OCI-M2 (cell line): Measurements from ENCODE around the gene C7.

Source experiments
- DNase-seq: peaks from one replicate; lab custom pipeline; 2025; ENCODE audit not compliant: unreplicated experiment; lab: John Stamatoyannopoulos, UW

Gene C7

DNA sequence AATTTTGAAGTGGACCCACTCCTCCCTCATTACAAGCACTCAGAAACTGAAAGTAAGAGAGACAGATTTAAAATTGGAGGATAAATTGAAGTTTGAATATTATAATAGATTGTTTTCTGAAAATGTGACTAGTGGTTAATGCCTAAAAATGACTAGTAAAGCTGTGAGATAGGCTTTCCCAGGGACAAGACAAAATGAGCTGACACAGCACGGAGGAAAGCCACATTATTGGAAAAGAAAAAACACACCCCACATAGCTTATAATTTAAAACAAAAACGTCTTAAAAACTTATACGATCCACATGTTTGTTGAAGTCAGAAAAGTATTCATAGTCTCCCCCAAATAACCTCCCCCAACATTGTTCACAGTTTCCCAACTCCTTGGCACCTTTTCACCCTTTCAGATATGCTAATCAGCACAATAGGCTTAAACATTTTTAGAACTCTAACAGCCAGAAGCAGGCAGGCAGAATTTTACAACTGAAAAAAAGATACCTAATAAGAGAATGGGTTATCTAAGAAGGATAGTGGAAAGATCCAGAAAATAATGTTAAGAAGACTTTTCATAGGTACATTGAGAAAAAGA lies 6.1 kb downstream of the C7 start:
- DNase-seq: no peak

DNA sequence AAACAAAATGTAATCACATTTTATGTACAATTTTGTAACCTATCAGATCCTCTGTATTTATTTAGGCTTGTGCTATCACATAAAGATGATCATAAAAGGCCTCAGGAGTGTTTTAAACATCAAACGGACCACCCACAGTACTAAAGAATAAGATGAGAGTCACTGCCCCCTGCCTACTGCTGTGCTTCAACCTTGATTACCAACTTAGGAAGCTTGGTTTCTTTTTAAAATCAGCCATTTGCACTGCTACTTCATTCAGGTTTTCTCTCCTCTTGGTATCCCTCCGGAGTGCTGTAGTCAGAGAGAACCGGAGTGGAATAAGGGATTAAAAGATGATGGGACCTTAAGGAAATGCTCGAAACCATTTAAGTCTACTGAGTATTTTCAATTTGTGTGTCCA lies 6.9 kb downstream of the C7 start:
- no peak for DNase-seq

DNA sequence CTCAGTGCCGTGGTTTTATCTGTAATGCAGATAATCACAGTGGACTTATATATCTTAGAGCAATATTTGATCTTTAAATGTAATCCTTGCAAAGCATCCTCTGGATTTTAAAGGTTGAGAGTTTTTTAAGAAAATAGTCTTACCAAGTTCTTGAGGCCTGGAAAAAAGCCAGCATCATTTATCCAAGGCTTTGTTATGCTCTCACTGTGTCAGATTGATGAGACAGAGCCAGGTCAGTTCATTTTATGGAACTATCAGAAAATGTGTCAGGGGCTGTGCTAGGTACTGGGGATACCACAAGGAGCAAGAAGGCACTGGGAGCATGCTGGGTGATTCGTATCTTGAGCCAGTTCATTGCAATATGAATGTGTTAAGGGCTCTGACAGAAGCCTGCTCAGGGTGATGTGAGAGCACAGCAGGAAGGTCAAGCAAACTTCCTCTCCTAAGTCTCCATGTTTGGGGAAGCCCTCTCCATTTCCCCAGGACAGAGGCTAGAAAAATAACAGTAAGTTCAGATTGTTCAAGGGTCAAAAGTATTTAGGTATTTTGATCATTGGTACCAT lies 19.7 kb downstream of the C7 start:
- no peak for DNase-seq

DNA sequence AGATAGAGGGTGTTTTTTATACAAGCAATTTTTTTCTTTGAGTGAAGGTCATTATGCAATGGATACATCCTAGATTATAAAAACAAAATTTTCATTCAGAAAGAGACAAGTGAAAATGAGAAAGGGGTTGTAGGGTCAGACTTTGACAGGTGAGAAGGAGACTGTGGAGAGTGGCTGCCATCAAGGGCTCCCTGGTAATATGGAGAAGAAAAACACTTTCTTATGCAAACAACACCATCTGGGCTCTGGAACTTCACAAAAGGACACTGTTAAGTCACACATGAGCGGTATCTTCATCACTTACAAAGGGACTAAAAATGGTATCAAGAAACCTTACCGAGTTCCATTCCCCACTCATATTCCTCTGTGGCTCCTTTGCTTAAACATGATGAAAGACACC lies 23.5 kb downstream of the C7 start:
- no peak for DNase-seq

DNA sequence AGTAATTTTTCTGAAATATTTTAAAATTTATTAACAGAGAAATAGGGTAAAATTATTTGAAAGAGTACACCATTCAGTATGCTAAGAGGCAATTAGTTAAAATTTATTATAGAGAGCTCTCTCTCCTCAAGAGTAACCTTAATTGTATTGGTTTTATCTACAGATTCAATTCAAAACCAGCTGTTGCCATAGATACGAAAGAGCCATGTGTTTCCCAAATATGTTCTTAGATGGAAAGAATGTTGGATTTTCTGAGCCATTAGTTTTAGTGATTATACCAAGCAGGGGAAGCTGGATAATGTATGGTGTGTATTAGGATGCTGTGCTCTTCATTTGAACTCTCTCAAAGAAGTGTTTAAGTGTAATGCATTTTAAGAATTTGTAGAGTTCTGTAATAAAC lies 27.8 kb downstream of the C7 start:
- DNase-seq: no peak

DNA sequence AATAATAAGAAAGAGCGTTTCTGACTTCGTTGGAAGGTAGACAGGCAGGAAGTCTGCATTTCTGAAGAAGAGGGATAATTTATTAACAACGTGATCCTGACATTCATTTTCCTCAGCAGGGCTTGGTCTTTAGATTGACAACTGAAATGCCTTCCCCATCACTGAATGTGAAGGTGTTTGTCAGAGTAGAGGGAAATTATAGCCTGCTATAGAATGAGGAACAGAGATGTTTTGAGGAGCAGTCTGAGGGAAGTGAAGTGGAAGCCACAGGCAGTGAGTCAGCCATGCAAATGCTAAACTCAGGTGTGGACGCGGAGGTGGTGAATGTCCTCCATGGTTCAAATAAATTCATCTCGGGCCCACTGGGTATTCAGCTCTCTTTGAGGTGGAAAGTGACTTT lies 30.5 kb downstream of the C7 start:
- no peak for DNase-seq

DNA sequence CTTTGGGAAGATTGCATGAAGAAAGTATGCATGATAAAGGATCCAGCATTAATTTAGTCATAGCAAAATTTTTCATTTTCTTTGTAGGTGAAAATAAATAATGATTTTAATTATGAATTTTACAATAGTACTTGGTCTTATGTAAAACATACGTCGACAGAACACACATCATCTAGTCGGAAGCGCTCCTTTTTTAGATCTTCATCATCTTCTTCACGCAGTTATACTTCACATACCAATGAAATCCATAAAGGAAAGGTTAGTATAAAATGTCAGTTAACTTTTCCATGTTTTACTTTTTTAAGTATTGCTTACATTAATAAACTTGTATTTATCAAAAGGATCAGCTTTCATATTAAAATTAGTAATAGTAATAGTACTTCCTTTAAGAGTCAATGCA lies 35.8 kb downstream of the C7 start:
- no peak for DNase-seq

DNA sequence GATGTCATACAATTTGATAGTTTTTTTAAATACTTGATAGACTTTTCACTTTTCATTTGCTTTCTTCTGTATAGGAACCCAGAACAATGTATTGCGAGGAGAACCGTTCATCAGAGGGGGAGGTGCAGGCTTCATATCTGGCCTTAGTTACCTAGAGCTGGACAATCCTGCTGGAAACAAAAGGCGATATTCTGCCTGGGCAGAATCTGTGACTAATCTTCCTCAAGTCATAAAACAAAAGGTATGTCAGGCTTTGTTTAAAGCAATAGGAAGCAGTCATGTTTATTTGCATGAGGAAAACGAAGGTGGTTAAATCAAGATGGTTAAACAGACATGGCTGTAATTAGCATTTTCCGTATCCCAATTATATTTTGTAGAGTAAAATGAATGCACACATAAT lies 46.0 kb downstream of the C7 start:
- no peak for DNase-seq

DNA sequence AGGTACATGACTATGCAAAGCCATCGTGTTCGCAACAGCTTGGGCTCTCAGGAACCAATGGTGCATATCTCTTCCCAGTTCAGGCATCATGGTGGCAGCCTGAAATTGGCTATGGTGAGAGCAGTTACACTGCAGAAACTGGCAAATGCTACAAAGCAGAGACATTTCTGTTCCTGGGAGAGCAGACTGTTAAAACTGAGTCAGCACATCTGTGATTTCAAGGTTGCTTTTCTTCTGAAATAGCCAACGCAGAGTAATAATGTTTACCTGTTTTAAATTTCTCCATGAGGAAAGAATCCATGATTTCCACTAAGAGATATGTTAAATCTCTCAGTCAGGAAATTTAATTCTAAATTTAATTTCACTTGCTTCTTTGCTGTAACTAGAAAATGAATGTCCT lies 47.8 kb downstream of the C7 start:
- no peak for DNase-seq

DNA sequence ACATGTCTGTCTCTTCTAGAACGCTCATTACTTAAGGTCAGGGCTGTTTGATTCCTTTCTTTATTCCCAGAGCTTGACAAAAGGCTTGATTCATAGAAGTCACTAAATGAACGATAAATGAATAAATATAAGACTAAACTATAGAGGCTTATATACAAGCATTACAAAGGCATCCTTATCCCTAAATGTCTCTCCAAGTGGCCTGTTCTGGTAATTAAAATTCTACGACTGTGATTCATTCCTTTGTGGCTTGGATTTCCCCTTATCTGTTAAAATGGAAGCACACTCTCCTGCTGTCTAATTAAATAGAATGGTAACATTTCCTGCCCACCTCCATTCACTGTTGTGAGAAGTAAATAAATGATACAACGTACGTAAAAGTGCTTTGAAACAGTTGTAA lies 49.5 kb downstream of the C7 start:
- no peak for DNase-seq

DNA sequence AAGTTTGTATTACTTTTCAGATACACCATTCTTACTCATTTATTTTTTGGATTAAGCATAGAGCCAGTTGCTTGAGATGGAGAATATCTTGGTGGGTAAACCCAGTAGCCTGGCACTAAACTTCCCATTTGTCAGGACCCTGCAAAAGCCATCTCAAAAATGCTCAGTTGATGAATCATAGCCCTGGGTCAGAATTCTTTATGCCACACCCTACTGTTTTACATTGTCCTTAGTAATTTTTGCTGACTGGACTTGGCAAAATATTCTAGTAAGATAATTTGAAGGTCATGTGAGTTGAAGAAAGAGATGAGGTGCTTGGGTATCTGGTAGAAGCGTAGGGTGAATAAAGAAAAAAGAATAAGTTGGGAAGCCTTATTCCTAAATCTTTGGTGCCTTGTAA lies 50.7 kb downstream of the C7 start:
- DNase-seq: no peak

DNA sequence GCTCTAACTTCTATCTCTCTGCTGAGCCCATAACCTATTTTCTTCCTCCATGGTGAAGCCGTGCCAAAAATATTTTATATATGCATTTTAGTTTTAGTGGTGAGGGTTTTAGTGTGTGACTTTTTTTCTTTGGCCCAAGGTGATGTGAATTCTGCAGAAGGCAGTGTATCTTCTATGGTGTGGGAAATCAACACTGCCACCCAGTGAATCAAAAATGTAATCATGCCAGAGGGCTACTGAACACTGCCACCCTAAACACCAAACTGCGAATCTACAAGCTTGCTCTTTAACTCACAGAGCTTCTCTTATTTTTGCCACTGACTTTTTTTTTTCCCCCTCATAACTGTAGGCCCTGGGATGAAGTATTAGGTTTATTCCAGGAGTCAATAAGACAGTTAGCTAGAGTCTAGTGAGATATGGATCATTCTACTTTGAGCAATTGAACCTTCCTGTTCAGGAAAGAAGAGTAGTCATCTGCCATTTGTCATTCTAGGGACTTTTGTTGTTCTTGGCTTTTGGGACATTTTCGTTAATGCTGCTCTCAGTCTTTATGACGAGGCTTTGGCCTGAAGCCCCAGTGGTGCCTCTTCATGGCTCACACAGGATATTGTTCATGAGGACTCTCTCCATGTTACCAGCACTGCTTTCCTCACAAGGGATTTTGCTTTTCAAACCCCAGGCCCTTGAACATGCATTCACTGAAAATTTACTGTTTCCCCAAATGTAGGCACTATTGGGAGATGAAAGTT lies 53.1 kb downstream of the C7 start:
- no peak for DNase-seq

DNA sequence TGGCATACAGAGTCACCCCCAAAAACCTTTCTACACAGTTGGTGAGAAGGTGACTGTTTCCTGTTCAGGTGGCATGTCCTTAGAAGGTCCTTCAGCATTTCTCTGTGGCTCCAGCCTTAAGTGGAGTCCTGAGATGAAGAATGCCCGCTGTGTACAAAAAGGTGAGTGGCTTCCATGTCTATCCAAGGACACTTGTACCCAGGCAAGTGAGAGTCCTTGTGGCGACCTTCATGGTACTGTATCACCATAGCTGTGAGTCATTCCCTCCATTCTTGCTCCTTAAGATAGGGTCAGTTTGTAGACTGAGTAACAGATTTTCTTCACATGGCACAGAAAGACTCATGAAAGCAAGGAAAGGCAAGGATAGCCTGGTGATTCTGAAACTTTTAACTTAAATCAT lies 63.1 kb downstream of the C7 start:
- no peak for DNase-seq

DNA sequence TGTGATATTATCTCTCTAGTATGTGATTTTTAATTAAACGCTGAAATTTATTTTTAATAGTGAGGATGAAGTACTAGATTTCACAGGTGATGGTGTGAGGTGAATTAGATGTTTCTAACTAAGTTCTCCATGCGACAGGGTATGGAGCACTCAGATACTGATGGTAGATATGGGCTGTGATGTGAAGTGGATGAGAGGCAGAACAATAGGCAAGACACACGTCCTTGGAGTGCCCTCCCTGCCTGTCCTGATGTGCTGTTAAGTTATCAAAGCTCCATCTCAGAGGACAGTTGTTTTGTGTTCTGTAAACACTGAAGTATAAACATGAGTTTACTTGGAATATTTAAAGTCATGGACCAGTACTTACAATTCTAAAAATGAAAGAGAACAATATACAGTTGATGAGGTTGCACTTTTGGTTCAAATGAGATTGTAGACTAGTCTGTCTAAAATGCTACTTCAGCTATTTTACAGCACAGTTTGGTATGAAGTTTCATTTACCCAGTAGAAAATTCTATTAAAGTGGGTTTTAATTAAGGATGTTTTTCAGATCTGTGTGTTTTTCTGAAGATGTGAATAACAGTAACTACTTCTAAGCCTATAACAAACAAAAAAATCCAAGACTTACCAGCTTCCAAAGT lies 64.2 kb downstream of the C7 start:
- no peak for DNase-seq

DNA sequence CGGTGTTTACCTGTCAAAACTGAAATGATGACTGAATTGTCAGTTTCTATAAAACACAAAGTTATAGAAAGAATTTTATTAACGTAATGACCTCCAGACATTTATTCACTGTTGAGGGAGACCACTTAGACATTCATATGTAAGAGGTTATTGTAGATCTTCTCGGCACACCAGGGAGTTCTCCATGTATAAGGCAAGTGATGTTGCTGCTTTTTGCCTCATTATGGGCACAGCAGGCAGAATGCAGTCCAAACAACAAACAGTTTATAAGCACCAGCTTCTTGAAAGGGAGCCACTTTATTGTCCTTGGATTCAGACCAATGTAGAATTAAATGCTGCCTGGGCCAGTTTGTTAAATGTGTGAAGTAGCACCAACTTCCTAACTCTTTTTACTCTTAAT lies 66.7 kb downstream of the C7 start:
- DNase-seq: no peak

DNA sequence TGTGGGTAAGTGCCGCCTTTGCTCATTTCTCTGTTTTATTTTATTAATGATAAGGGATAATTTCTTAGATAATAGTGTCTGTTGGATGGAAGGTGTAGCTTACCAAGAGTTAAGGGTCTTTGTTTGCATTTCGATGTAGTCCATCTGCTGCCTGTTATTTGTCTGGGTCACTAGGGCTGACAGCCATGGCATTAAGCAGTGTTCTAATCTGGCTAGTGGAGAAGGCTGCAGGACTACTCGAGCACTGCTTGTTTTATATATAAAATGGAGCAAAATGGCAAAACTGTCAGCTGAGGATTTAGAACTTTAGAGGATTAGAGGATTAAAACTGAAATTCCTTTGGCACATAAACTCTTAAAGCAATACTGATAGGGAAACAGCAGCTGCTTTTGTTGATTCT lies 67.5 kb downstream of the C7 start:
- no peak for DNase-seq

DNA sequence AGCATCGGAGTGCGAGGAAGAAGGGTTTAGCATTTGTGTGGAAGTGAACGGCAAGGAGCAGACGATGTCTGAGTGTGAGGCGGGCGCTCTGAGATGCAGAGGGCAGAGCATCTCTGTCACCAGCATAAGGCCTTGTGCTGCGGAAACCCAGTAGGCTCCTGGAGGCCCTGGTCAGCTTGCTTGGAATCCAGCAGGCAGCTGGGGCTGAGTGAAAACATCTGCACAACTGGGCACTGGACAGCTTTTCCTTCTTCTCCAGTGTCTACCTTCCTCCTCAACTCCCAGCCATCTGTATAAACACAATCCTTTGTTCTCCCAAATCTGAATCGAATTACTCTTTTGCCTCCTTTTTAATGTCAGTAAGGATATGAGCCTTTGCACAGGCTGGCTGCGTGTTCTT lies 72.1 kb downstream of the C7 start:
- no peak for DNase-seq

DNA sequence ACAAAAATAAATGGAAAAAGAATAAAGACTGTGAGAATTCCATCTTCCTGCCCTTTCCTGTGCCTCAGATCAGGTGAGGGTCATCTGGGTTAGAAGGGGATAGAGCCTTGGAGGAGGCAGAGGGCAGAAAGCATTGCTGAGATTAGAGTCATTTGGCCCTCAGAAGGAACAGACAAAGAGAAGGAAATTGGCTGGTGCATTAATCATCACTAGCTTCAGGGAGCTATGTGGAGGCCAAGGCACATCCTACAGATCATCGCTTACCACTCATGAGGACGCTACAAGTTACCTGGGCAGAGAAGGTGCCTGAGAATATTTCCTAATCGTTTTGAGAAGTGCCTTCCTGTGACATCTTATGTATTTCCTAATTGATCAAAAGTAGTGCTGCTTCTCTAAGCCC lies 74.5 kb downstream of the C7 start:
- no peak for DNase-seq

DNA sequence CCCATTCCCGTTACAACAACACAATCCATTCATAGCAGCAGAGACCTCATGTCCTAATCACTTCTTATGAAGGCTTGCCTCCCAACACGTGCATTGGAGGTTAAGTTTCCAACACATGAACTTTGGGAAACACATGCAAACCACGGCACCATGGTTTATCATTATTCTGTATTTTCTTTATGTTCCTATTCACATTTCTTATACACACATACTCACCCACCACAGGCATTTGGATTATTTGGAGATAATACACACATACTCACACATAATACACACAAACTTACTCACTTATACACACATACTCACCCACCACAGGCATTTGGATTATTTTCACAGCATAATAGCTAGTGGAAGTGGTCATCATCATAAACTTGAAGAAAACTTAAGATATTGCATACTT lies 75.6 kb downstream of the C7 start:
- no peak for DNase-seq

DNA sequence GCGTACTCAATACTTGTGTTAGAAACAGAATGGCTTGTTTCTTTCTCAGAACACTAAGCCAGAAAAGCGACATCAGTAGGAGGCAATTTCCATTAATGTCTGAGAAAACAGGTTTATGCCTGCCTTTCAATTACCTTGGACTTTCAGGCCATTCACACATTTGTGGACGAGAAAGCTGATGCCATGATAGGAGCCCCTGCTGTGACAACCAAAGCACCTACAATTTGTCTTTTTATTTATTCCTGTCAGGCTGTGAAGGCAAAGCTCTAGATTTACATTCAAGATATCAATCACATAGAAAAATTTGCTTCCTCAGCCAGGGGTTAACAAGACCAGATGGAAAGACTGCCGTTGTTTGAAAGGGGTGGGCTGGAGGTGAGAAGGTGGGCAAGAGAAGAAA lies 76.2 kb downstream of the C7 start:
- DNase-seq: no peak

DNA sequence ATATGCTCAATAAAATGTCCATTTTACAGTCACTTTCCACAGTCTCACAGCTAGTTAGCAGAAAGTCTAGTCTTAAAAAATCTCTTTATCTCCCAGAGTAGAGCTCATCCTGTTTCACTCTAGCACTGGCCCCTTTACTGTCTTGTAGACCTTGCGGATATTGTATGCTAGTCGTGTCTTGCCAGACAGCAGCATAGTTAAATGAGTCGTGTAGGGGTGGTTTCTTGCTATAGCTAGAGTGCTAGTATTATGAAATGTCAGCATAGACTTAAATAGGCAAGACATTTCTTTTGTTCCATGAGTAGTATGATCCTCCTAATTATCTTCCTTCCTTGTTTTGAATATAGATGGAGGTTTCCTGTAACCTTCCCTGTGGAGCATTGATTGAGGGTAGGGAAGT lies 77.4 kb downstream of the C7 start:
- DNase-seq: no peak

DNA sequence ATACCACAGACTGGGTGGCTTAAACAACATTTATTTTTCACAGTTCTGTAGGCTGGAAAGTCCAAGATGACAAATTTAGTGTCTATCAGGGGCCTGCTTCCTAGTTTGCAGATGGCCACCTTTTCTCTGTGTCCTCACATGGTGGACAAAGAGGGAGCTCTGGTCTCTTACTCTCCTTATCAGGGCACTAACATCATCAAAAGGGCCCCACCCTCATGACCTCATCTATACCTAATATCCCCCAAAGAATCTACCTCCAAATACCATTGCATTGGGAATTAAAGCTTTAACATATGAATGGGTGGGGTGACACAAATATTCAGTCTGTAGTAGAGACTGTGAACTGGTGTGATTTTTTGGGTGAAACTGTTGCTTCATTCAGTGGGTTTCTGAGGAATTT lies 78.1 kb downstream of the C7 start:
- DNase-seq: no peak
